Transverse colon (tissue), 4 donors: ENCODE results near the gene FAM131A. TPM values are rescaled to one million over a fixed set of nuclear protein-coding genes. Genes with fewer than 3 reads are reported as not detected.

Experiments used
- DNase-seq: peaks from one replicate; pipeline ENCODE4 v3.0.0-alpha.2; 2019
- H3K27ac ChIP-seq, 4 donors: fragments of 200-600 bp; sonication (generic); 2 replicates each; pipeline ENCODE4 v1.5.1; 2016 to 2018; ENCODE audit warnings: inconsistent platforms in 4 of 4
- H3K27me3 ChIP-seq: fragments of 200-600 bp; sonication (generic); 2 replicates; pipeline ENCODE4 v1.5.1; 2017; ENCODE audit warnings: inconsistent platforms
- H3K36me3 ChIP-seq, 4 donors: fragments of 200-600 bp; sonication (generic); 2 replicates each; pipeline ENCODE4 v1.5.1; 2017 to 2019; ENCODE audit warnings: inconsistent platforms in 4 of 4
- H3K4me1 ChIP-seq, 4 donors: fragments of 200-600 bp; sonication (generic); 2 replicates each; pipeline ENCODE4 v1.5.1; 2017 to 2020; ENCODE audit warnings: inconsistent platforms in 4 of 4
- H3K4me3 ChIP-seq, 4 donors: fragments of 200-600 bp; sonication (generic); 1 replicate in 1 of 4; 2 replicates in 3 of 4; pipeline versions ENCODE4 v1.5.1 to v1.6.1; 2017 to 2019; ENCODE audit warnings: inconsistent platforms in 4 of 4
- H3K9me3 ChIP-seq, 2 donors: fragments of 200-600 bp; sonication (generic); 2 replicates each; pipeline ENCODE4 v1.5.1; 2017 to 2019; ENCODE audit warnings: inconsistent platforms in 2 of 2
- EP300 ChIP-seq: sonication (generic); formaldehyde crosslinking; IDR thresholded peaks from one replicate; pipeline ENCODE4 v1.6.1; 2017; ENCODE audit warnings: antibody characterized with exemption, low read depth
- POLR2A ChIP-seq: fragments of 450-650 bp; IDR thresholded peaks from one replicate; pipeline ENCODE4 v1.6.1; 2016; ENCODE audit warnings: antibody characterized with exemption, mild to moderate bottlenecking, moderate library complexity
- POLR2AphosphoS5 ChIP-seq, 3 donors: sonication (generic); formaldehyde crosslinking; IDR thresholded peaks; one replicate each; pipeline ENCODE4 v1.6.1; 2016; ENCODE audit warnings: antibody characterized with exemption in 3 of 3
- WGBS, 2 donors: methylation state at CpG; one replicate each; pipeline ENCODE4 v1.1.5; 2018; ENCODE audit warnings: low coverage in 1 of 2; 5-methylcytosine and 5-hydroxymethylcytosine counted together
- in situ Hi-C, 4 donors: fragments of 200-750 bp; cut with MboI; loops; one replicate each; pipeline versions ENCODE4 v1.15.0 to v1.15.1; 2017; ENCODE audit warnings: low sequenced_read_pairs in 3 of 4, low pct_ligation_motif_present in 1 of 4, low pct_unique_long_range_greater_than_20kb in 1 of 4
- intact Hi-C: fragments of 100-400 bp; cut with DNase I; formaldehyde crosslinking; loops from one replicate; pipeline ENCODE4 v1.15.1; 2023; ENCODE audit warnings: low total_unique reads
- total RNA-seq, 4 donors: library from RNA; depleted of rRNA; stranded (reverse); fragments of >200 nt; gene quantifications; one replicate each; pipeline ENCODE4 v1.1.0, GENCODE V29; 2016
- TF ChIP-seq, protein P1 (sequence below), 5 experiments: fragments of 200-600 bp in 3 of 5; fragments of 450-650 bp in 2 of 5; sonication (generic) in 3 of 5; IDR thresholded peaks; 1 replicate in 2 of 5; 2 replicates in 3 of 5; pipeline ENCODE4 v1.5.1; 2016 to 2017; ENCODE audit warnings: antibody characterized with exemption in 5 of 5, inconsistent platforms in 3 of 5, mild to moderate bottlenecking in 2 of 5, moderate library complexity in 1 of 5

The FAM131A gene
- total RNA-seq, 4 donors from 2014 or later: 18.5 to 41.1 (median 28.8) TPM

DNA sequence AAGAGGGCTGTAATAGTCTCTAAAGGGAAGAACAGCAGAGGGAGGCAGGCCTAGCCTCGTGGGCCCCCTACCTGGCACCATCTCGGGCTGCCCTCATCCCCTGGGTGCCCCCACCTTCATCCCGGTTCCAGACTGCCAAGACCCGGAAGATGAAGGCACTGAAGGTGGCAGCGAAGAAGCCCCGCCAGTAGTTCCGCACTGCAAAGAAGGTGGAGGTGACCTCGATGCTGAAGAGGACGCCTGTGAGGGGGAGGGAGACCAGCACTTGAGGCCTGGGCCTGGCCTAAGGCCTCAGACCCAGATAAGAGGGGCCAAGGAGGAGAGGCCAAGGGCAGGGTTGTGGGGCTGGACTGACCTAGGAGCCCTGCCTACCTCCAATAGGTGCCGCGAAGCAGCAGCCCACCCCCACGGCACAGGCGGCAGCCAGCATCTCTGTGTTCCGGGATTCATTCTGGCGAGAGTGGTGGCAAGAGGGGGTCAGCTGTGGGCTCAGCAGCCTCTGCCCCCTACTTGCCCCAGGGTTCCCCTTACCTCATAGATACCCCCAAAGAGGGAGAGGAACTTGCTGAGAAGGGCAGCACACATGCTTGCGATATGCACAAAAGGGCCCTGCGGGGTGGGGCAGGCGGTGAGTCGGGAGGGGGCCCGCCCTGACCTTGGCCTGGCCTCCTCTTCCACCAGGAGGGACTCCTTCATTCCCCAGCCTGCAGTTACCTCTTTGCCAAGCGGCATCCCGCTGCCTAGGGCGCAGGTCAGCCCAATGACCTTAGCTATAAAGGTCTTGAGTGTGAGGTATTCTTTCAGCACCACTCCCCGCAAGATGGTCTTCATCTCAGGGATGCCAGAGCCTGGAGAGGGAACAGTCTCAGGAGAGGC is 20.1 kb downstream of the FAM131A start:
- Histone ChIP-seq H3K4me1 (peaks cover 7 to 37% (median 20%) of the 10 kb centered on the region in 4 donors), H3K27me3 (no peaks in the 10 kb centered on the region), H3K36me3 (peaks cover 0 to 7% (median 0%) of the 10 kb centered on the region in 4 donors), H3K9me3 (no peaks in the 10 kb centered on the region), H3K27ac (no peak overlapping the region), H3K4me3 (no peak overlapping the region)
- intact Hi-C loops (loop anchor here (10.0 kb wide), 1 partner anchor 53 kb away; no protein-coding TSS in a partner anchor), in situ Hi-C loops (loop anchor here in 1 of 4 donors (25.0 kb wide), 1 partner anchor 430 kb away; no protein-coding TSS in a partner anchor)
- no peak for DNase-seq
- TF ChIP-seq EP300 (no peak), POLR2AphosphoS5 (IDR thresholded peaks at IDR 0.05) (no peak), POLR2A (no peak)
- TF ChIP-seq, protein P1, sequence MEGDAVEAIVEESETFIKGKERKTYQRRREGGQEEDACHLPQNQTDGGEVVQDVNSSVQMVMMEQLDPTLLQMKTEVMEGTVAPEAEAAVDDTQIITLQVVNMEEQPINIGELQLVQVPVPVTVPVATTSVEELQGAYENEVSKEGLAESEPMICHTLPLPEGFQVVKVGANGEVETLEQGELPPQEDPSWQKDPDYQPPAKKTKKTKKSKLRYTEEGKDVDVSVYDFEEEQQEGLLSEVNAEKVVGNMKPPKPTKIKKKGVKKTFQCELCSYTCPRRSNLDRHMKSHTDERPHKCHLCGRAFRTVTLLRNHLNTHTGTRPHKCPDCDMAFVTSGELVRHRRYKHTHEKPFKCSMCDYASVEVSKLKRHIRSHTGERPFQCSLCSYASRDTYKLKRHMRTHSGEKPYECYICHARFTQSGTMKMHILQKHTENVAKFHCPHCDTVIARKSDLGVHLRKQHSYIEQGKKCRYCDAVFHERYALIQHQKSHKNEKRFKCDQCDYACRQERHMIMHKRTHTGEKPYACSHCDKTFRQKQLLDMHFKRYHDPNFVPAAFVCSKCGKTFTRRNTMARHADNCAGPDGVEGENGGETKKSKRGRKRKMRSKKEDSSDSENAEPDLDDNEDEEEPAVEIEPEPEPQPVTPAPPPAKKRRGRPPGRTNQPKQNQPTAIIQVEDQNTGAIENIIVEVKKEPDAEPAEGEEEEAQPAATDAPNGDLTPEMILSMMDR (IDR thresholded peaks at IDR 0.05): no peak
- WGBS, 2 donors: 96 to 100% methylated on average over 1 to 24 of the region's 24 CpGs

DNA sequence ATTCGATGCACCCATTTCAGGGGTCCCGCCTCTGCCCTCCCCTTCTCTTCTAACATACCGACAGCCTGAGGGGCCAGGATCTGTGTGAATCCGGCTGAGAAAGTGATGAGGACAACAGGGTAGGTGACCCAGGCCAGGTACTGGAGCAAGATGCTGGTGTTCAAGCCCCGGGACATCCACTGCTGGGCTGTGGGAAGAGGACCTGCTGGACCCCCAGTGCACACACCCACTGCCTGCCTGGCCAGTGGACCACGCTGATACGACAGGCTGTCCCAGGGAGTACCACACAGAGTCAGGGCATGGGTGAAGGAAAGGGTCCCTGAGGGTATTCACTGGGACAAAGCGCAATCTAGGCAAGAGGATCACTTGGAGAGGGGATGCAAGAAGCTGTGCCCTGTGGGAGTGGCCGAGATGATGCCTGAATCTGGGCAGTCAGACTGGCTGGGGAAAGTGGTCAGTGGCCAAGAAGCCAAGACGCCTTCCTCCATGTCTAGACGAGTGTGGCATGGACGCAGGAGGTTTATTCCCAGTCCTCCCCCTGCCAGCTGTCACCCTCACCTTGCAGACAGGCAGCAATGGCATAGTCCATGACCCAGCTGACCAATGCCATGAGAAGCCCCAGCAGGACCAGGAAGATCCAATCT is 20.8 kb downstream of the FAM131A start:
- Histone ChIP-seq H3K27ac (no peak overlapping the region), H3K9me3 (no peaks in the 10 kb centered on the region), H3K27me3 (no peaks in the 10 kb centered on the region), H3K36me3 (peaks cover 0 to 7% (median 0%) of the 10 kb centered on the region in 4 donors), H3K4me1 (peaks cover 7 to 29% (median 18%) of the 10 kb centered on the region in 4 donors), H3K4me3 (no peak overlapping the region)
- in situ Hi-C loops (loop anchor here in 1 of 4 donors (25.0 kb wide), 1 partner anchor 429 kb away; no protein-coding TSS in a partner anchor), intact Hi-C loops (loop anchor here (10.0 kb wide), 1 partner anchor 53 kb away; no protein-coding TSS in a partner anchor)
- TF ChIP-seq EP300 (no peak), POLR2A (no peak), POLR2AphosphoS5 (IDR thresholded peaks at IDR 0.05) (no peak)
- TF ChIP-seq, protein P1 (IDR thresholded peaks at IDR 0.05): no peak
- 94 to 100% methylated on average over 2 to 12 of the region's 12 CpGs for WGBS, 2 donors
- no peak for DNase-seq

DNA sequence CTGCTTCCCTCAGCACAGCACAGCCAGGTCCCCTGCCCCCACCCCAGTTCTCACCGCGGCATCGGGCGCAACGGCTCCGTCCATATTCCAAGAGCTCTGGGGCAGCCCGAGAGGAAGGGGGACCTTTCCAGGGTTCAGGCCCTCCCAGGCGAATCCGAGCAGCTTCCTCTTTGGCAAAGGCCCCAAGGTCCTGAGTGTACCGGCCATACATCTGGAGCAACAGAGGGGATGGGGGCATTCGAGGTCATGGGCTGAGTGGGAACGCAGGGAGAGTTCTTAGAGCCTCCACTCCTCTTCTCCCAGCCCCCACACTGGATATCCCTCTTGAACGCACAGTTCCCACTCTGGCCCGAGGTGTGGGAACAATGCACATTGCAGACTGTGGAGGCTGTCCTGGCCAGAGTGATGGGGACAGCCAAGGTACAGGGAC is 21.5 kb downstream of the FAM131A start:
- in situ Hi-C loops: loop anchor here in 1 of 4 donors (25.0 kb wide), 1 partner anchor 428 kb away; no protein-coding TSS in a partner anchor
- Histone ChIP-seq H3K9me3 (no peaks in the 10 kb centered on the region), H3K36me3 (peaks cover 0 to 7% (median 0%) of the 10 kb centered on the region in 4 donors), H3K4me1 (peaks cover 7 to 32% (median 23%) of the 10 kb centered on the region in 4 donors), H3K4me3 (no peak overlapping the region), H3K27ac (no peak overlapping the region), H3K27me3 (no peaks in the 10 kb centered on the region)
- TF ChIP-seq, protein P1 (IDR thresholded peaks at IDR 0.05): no peak
- TF ChIP-seq EP300: no peak
- no peak for TF ChIP-seq POLR2AphosphoS5 (IDR thresholded peaks at IDR 0.05)
- TF ChIP-seq POLR2A: no peak
- intact Hi-C loops: loop anchor here (10.0 kb wide), 1 partner anchor 54 kb away; no protein-coding TSS in a partner anchor
- WGBS, 2 donors: 74% methylated on average over 14 of the region's 14 CpGs; no CpG with 5 or more reads in 1 of the 2 donors
- DNase-seq: no peak
